ENCODE data around the gene LSM11. TPM values are rescaled to one million over a fixed set of nuclear protein-coding genes. Genes with fewer than 3 reads are reported as not detected.

Gene LSM11
- total RNA-seq, 2 experiments from 2014 or later: 5.4 to 5.8 TPM

DNA sequence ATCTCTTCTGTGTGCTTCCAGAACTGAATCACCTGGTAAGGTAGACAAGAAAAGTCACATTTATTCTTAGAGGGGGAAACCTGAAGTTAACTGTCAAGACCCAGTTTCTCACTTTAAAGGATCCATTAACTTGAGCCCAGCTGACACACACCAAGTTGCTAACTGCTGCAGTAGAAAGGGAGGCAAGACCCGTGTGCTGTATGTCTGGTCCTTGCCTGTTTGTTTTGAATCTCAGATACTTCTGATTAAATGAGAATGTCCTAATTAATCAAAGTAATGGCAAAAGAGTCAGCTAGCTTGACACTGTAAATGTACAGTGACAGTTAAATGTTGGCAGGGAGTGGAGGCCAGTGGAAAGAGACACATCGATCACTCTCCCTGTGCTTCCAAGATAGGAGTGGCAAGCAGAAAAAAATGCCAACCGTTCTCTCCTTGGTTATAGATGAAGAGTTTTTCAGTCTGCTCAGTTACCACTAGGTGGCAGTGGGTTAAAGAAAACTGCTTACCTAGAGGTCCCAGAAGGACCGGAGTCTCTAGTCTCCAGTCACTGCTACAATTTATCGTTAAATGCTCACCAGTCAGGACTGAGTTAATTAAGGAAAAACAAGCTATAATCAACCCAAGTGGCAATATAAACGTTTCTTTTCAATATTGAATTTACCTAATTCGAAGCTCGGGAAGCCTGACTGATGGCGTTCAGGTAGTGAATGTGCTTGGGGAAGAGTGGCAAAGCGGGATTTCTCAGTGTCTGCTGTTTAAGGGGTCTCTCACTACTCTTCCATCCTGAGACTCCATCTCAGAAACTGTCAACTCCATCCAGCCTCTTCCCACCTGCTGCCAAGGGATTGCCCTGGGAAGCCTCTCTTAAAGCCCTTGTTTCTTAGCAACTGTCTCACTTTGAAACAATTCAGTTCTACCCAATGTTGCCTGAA is 18.4 kb downstream of the LSM11 start:
- ChIA-PET POLR2A (interaction anchor here (1.3 kb wide), 1 partner anchor 14 kb away, joined by 4 read pairs; no protein-coding TSS in a partner anchor), CTCF (interaction anchor here (0.6 to 5.3 kb wide), 25 partner anchors 8 to 657 kb away, joined by 3 to 58 read pairs (median 4); partner anchors contain the start of gene LSM11)
- Mint-ChIP-seq H3K27ac (no peak overlapping the region), H3K9me3 (no peaks in the 10 kb centered on the region), H3K27me3 (no peaks in the 10 kb centered on the region), H3K4me1 (peaks cover 14% of the 10 kb centered on the region), H3K4me3 (no peak overlapping the region), H3K36me3 (ENCODE audit: low read depth) (peaks cover 14% of the 10 kb centered on the region)
- DNase-seq: no peak

DNA sequence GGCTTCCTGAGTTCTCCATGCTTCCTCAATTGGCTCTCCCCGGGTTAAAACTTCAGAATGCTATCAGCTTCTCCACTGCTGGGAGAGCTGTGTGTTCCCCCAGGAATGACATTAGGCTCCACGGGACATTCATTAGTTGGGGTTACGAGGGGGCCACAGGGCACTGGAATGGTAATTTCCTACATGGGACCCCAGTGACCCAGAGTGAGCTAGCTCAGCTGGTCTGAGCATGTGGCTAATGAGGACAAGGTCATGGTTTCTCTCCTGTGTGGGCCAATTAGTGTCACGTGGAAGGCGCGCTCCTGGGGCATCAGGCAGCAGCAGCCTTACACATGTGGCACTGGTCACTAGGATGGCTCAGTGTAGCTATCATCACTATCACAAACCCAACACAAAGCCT is 21.0 kb downstream of the LSM11 start:
- POLR2A ChIA-PET: no interaction called here
- CTCF ChIA-PET: interaction anchor here (0.8 to 1.0 kb wide), 2 partner anchors 49 to 230 kb away, joined by 3 read pairs; no protein-coding TSS in a partner anchor
- DNase-seq: no peak

DNA sequence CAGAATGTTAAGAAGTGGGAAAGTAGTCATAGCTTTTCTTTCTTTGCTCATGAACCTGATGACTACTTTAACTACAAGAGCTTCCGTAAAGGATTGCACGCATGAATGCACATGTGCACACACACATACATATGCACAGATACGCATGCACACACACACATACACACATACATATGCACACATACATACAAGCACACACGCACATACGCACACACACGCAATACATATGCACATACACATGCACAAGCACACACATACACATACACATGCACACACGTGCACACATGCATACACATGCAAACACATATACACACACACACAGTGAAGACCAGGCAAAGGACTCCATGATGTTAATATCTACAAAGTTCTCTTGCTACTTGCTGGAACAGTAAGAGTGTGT is 22.9 kb downstream of the LSM11 start:
- ChIA-PET CTCF (no interaction called here), POLR2A (no interaction called here)
- H3K4me3 Mint-ChIP-seq: no peak overlapping the region
- no peaks in the 10 kb centered on the region for H3K4me1 Mint-ChIP-seq
- no peak for DNase-seq
- no peak overlapping the region for H3K27ac Mint-ChIP-seq
- H3K9me3 Mint-ChIP-seq: no peaks in the 10 kb centered on the region
- peaks cover 4% of the 10 kb centered on the region for H3K27me3 Mint-ChIP-seq
- H3K36me3 Mint-ChIP-seq (ENCODE audit: low read depth): peaks cover under 1% of the 10 kb centered on the region

More for the DNA sequence above, 21.0 kb downstream of the LSM11 start:
- Mint-ChIP-seq H3K9me3 (no peaks in the 10 kb centered on the region), H3K36me3 (ENCODE audit: low read depth) (peaks cover 8% of the 10 kb centered on the region), H3K4me1 (peaks cover 3% of the 10 kb centered on the region), H3K27me3 (no peaks in the 10 kb centered on the region), H3K27ac (no peak overlapping the region), H3K4me3 (no peak overlapping the region)

DNA sequence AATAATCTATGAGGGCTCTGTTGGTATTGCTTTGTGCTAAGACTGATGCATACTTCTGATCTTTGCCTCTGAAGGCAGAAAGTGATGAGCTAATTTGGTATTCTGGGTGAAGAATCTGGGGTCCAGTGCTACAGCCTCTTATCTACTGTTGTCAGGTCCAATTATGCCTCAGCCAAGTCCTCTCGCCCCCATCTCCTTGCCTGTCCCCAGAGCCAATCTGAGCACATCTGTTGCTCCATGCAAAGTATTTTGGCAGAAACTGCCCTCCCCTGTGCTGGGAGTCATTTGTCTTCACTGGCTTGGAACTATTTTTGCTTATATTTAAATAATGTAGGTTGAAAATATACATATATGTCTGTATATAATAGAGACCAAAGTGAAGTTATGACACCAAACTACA is 23.4 kb downstream of the LSM11 start:
- POLR2A ChIA-PET: no interaction called here
- Mint-ChIP-seq H3K27ac (no peak overlapping the region), H3K4me3 (no peak overlapping the region), H3K9me3 (no peaks in the 10 kb centered on the region), H3K27me3 (peaks cover 4% of the 10 kb centered on the region), H3K36me3 (ENCODE audit: low read depth) (no peaks in the 10 kb centered on the region), H3K4me1 (peaks cover under 1% of the 10 kb centered on the region)
- CTCF ChIA-PET: no interaction called here
- no peak for DNase-seq

DNA sequence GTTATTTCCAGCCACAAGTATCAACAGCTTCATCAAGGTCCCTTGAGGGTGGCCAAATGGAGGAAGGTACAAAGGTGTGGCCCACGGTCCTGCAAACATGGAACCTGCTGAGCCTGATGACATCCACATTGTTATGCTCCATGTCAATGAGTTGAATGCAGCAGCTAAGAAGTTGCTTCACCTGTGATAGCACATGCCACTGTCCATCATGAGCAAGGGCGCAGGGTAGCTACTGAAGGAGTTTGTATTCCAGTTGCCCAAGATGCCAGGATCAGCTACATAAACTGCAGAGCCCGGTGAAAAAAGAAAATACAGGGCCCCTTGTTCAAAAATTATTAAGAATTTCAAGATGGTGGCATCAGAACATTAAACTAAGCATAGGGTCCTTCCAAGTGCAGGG is 24.2 kb downstream of the LSM11 start:
- CTCF ChIA-PET: no interaction called here

DNA sequence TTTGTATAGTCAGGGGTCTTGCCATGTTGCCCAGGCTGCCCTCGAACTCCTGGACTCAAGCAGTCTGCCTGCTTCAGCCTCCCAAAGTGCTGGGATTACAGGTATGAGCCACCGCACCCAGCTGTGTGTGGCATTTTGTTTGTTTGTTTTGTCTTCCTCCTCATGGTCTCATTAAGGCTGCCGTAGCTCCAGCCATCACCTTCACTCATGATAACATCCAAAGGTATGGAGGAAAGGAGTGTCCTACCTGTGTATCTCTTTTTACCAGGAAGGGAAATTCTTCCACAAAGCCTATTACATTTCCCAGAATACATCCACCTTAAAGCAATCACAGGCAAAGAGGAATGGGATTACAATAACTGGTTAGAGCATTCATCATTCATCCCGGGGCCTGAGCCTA is 27.2 kb downstream of the LSM11 start:
- POLR2A ChIA-PET: no interaction called here

More for the DNA sequence above, 24.2 kb downstream of the LSM11 start:
- H3K36me3 Mint-ChIP-seq (ENCODE audit: low read depth): no peaks in the 10 kb centered on the region
- H3K4me1 Mint-ChIP-seq: peaks cover 4% of the 10 kb centered on the region
- H3K27ac Mint-ChIP-seq: no peak overlapping the region
- no peak overlapping the region for H3K4me3 Mint-ChIP-seq
- H3K9me3 Mint-ChIP-seq: no peaks in the 10 kb centered on the region
- POLR2A ChIA-PET: no interaction called here
- peaks cover 4% of the 10 kb centered on the region for H3K27me3 Mint-ChIP-seq
- no peak for DNase-seq

DNA sequence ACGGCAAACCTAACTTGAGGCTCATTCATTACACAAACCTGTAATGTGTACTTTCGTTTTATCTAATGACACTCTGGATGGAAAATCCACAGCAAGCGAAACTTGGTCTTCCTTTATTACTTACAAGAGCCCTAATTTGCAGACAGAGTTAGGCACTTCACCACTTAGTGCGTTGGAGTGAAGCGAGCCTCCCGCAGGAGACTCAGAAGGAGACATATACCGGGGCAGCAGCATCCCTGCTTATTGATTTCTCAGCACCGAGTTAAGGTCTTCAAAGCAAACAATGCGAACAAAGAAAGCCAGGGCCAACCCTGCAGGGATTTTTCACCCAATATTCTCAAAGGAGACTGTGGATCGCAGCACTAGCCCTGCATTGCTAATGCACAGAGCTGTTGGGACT is 28.6 kb downstream of the LSM11 start:
- H3K4me3 Mint-ChIP-seq: no peak overlapping the region
- no peaks in the 10 kb centered on the region for H3K36me3 Mint-ChIP-seq (ENCODE audit: low read depth)
- POLR2A ChIA-PET: no interaction called here
- H3K27me3 Mint-ChIP-seq: peaks cover 7% of the 10 kb centered on the region
- no peak for DNase-seq
- CTCF ChIA-PET: no interaction called here
- peaks cover 4% of the 10 kb centered on the region for H3K4me1 Mint-ChIP-seq
- H3K9me3 Mint-ChIP-seq: no peaks in the 10 kb centered on the region
- H3K27ac Mint-ChIP-seq: no peak overlapping the region

More for the DNA sequence above, 27.2 kb downstream of the LSM11 start:
- CTCF ChIA-PET: interaction anchor here (1.3 kb wide), 1 partner anchor 9 kb away, joined by 3 read pairs; no protein-coding TSS in a partner anchor
- H3K36me3 Mint-ChIP-seq (ENCODE audit: low read depth): no peaks in the 10 kb centered on the region
- peaks cover 7% of the 10 kb centered on the region for H3K27me3 Mint-ChIP-seq
- no peak for DNase-seq
- H3K9me3 Mint-ChIP-seq: no peaks in the 10 kb centered on the region
- no peak overlapping the region for H3K4me3 Mint-ChIP-seq
- peaks cover 4% of the 10 kb centered on the region for H3K4me1 Mint-ChIP-seq
- no peak overlapping the region for H3K27ac Mint-ChIP-seq

DNA sequence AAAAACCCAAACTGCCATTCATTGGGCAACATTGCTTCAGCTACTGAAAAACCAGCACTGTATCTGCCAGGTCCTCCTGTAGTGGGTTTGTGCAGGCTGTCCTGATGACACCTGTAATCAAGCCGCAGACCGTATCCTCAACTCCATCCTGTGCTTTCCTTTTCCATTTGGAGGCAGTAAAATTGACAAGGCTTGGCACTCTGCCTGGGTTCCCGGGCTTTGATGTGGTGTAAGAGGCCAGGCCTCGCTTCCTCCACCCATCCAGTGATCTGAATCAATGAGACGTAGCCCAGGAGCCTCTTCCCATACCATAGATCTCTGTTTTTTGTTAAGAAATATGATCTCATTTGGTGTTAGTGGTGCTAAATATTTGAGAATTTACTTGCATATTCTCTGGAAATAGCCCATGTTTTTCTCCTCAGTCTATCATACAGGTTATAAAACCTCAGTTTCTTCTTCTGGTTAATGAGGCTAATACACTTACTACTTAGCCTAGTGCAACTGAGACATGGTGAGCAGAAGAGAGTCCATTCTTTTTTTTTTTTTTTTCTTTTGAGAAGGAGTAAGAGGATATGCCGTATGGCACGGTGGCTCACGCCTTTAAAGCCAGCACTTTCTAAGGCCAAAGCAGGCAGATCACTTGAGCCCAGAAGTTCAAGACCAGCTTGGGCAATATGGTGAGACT is 34.8 kb downstream of the LSM11 start:
- H3K9me3 Mint-ChIP-seq: no peaks in the 10 kb centered on the region
- DNase-seq: no peak
- peaks cover 3% of the 10 kb centered on the region for H3K27me3 Mint-ChIP-seq
- POLR2A ChIA-PET: no interaction called here
- H3K36me3 Mint-ChIP-seq (ENCODE audit: low read depth): no peaks in the 10 kb centered on the region
- no peaks in the 10 kb centered on the region for H3K4me1 Mint-ChIP-seq
- H3K27ac Mint-ChIP-seq: no peak overlapping the region
- CTCF ChIA-PET: no interaction called here
- no peak overlapping the region for H3K4me3 Mint-ChIP-seq

DNA sequence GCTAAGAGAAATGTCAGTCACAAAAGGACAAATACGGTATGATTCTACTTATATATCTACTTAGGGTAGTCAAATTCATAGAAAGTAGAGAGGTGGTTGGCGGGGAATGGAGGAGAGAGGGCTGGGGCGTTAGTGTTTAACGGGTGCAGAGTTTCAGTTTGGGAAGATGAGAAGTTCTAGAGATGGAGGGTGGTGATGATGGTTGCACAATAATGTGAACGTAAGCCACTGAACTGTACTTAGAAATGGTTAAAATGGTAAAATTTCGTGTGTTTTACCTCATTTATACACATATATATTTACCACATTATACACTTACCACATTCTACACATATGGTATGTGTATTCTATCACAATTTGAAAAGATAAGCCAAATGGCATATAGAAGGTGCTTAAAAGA is 35.7 kb downstream of the LSM11 start:
- Mint-ChIP-seq H3K27me3 (no peaks in the 10 kb centered on the region), H3K27ac (no peak overlapping the region), H3K4me1 (no peaks in the 10 kb centered on the region), H3K36me3 (ENCODE audit: low read depth) (peaks cover 2% of the 10 kb centered on the region), H3K4me3 (no peak overlapping the region), H3K9me3 (no peaks in the 10 kb centered on the region)
- CTCF ChIA-PET: no interaction called here
- POLR2A ChIA-PET: no interaction called here
- DNase-seq: no peak

DNA sequence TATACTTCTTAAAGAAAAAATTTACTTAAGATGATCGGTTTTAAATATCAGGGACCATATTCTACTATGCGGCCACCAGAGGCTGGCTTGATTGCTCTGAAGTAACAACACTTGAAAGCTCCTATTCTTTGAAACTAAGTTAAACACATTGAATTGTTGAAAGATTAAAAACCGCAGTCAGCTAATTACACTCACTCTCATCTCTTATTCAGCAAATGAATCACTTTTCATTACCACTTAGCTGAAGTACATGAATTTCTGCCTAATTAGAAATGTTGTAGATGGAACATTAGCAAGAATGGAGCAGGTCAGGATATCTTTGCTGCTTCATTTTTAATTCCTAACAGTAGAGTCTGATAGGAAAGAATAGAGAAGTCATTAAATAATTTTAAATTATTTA is 42.3 kb downstream of the LSM11 start:
- CTCF ChIA-PET: no interaction called here
- no peaks in the 10 kb centered on the region for H3K4me1 Mint-ChIP-seq
- H3K9me3 Mint-ChIP-seq: no peaks in the 10 kb centered on the region
- POLR2A ChIA-PET: no interaction called here
- no peaks in the 10 kb centered on the region for H3K27me3 Mint-ChIP-seq
- peaks cover 38% of the 10 kb centered on the region for H3K36me3 Mint-ChIP-seq (ENCODE audit: low read depth)
- no peak for DNase-seq
- H3K27ac Mint-ChIP-seq: no peak overlapping the region
- H3K4me3 Mint-ChIP-seq: no peak overlapping the region

DNA sequence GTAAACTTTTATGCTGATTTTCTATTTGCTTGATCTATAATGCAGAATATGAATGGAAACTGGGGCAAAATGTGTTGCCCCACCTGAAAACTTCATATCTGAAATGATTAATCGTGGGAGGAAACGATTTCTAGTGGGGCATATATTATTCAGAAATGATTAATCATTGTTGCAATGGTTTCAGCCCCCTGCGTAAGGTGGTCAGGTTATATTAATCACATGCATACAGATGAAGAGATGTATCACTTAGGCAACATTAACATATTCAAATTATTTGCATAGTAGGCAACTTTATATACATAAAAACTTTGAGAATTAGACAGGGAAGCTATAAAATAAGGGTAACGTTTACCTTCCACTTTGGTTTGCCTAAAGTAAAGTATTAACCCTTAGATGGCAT is 49.8 kb downstream of the LSM11 start:
- peaks cover 38% of the 10 kb centered on the region for H3K36me3 Mint-ChIP-seq (ENCODE audit: low read depth)
- no peak overlapping the region for H3K4me3 Mint-ChIP-seq
- DNase-seq: no peak
- no peaks in the 10 kb centered on the region for H3K27me3 Mint-ChIP-seq
- peaks cover 11% of the 10 kb centered on the region for H3K4me1 Mint-ChIP-seq
- CTCF ChIA-PET: interaction anchor here (0.8 to 1.3 kb wide), 3 partner anchors 30 to 158 kb away, joined by 3 read pairs; no protein-coding TSS in a partner anchor
- H3K27ac Mint-ChIP-seq: no peak overlapping the region
- POLR2A ChIA-PET: no interaction called here
- no peaks in the 10 kb centered on the region for H3K9me3 Mint-ChIP-seq

DNA sequence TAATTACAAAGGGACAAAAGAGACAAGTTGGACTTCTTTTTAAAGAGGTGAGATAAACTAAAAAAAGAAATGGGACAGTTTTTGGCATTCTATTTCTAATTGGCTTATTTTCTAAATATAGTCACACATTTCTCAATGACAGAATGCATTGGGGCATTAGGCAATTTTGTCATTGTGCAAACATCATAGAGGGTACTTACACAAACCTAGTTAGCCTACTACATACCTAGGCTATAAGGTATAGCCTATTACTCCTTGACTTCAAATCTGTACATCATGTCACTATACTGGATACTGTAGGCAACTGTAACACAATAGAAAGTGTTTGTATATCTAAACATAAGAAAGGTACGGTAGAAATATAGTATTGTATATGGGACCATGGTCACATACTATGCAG is 56.1 kb downstream of the LSM11 start:
- Mint-ChIP-seq H3K27ac (no peak overlapping the region), H3K4me3 (no peak overlapping the region), H3K27me3 (no peaks in the 10 kb centered on the region), H3K36me3 (ENCODE audit: low read depth) (peaks cover 23% of the 10 kb centered on the region), H3K4me1 (no peaks in the 10 kb centered on the region), H3K9me3 (no peaks in the 10 kb centered on the region)
- POLR2A ChIA-PET: no interaction called here
- DNase-seq: no peak
- CTCF ChIA-PET: no interaction called here

DNA sequence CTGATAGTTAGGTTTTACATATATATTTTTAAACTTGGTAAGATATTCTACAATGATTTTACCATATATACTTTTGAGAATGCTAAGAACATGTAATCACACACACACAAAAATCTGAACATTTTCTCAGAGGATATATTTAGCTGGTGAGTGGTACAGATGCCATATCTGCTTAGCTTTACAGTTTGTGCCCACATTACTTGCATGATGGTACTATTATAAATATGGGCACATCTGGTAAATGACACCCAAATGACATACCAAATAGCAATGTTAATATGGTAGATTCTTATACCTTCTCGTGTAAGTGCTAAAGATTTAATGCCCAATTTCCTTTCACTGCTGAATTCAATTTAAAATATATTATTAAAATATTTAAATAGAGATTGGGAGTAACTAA is 56.6 kb downstream of the LSM11 start:
- H3K9me3 Mint-ChIP-seq: no peaks in the 10 kb centered on the region
- H3K27ac Mint-ChIP-seq: no peak overlapping the region
- no peaks in the 10 kb centered on the region for H3K27me3 Mint-ChIP-seq
- POLR2A ChIA-PET: no interaction called here
- CTCF ChIA-PET: interaction anchor here (1.6 kb wide), 1 partner anchor 38 kb away, joined by 5 read pairs; no protein-coding TSS in a partner anchor
- DNase-seq: no peak
- no peaks in the 10 kb centered on the region for H3K4me1 Mint-ChIP-seq
- no peak overlapping the region for H3K4me3 Mint-ChIP-seq
- H3K36me3 Mint-ChIP-seq (ENCODE audit: low read depth): peaks cover 21% of the 10 kb centered on the region
